ENCODE data around the gene LSM7. TPM values are rescaled to one million over a fixed set of nuclear protein-coding genes. Genes with fewer than 3 reads are reported as not detected.

Gene LSM7
- total RNA-seq, 2 experiments from 2014 or later: 154 to 162 TPM

DNA sequence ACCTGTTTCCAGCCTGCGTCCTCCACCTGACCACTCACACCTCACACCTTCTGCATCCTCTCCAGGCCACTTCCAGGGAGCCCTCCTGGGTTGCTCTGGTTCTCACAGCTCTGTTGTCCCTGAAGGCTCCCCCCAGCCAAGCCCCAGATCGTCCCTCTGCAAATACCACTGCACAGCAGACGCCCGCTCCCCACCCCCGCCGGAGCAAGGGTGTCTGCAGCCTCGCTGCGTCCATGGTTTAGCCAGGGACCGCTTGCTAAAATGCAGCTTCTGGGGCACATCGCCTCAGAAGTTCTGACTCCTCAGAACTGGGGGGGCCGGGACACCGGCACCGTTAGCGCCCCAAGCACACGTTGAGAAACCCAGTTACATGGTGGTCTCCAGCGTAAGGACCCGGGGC, 21.4 kb downstream of the LSM7 start:
- Mint-ChIP-seq H3K27me3 (peaks cover 51% of the 10 kb centered on the region), H3K4me1 (ENCODE audit: low read depth) (peaks cover 9% of the 10 kb centered on the region)
- CTCF ChIA-PET: interaction anchor here (1.0 kb wide), 1 partner anchor 45 kb away, joined by 3 read pairs; no protein-coding TSS in a partner anchor

GRCh38 chr19:2306281-2306806, 22.0 kb downstream of the LSM7 start:
- H3K9me3 Mint-ChIP-seq: no peaks in the 10 kb centered on the region
- H3K27ac Mint-ChIP-seq: no peak overlapping the region
- H3K36me3 Mint-ChIP-seq (ENCODE audit: low read depth): no peaks in the 10 kb centered on the region
- no peak for TF ChIP-seq CTCF (IDR thresholded peaks at IDR 0.05)
- CTCF ChIA-PET: interaction anchor here (1.0 kb wide), 1 partner anchor 44 kb away, joined by 3 read pairs; no protein-coding TSS in a partner anchor
- intact Hi-C loops (cut with micrococcal nuclease): no loop called here
- POLR2A ChIA-PET: interaction anchor here (1.0 kb wide), 1 partner anchor 21 kb away, joined by 4 read pairs; no protein-coding TSS in a partner anchor
- H3K4me1 Mint-ChIP-seq (ENCODE audit: low read depth): peaks cover 9% of the 10 kb centered on the region
- peaks cover 51% of the 10 kb centered on the region for H3K27me3 Mint-ChIP-seq
- DNase-seq (no peak), ATAC-seq (no peak)
- no peak overlapping the region for H3K4me3 Mint-ChIP-seq

More for the DNA sequence above, 21.4 kb downstream of the LSM7 start:
- Mint-ChIP-seq H3K4me3 (no peak overlapping the region), H3K36me3 (ENCODE audit: low read depth) (no peaks in the 10 kb centered on the region), H3K9me3 (no peaks in the 10 kb centered on the region), H3K27ac (no peak overlapping the region)
- DNase-seq (no peak), ATAC-seq (no peak)
- POLR2A ChIA-PET: no interaction called here
- no peak for TF ChIP-seq CTCF (IDR thresholded peaks at IDR 0.05)
- intact Hi-C loops (cut with micrococcal nuclease): no loop called here

DNA sequence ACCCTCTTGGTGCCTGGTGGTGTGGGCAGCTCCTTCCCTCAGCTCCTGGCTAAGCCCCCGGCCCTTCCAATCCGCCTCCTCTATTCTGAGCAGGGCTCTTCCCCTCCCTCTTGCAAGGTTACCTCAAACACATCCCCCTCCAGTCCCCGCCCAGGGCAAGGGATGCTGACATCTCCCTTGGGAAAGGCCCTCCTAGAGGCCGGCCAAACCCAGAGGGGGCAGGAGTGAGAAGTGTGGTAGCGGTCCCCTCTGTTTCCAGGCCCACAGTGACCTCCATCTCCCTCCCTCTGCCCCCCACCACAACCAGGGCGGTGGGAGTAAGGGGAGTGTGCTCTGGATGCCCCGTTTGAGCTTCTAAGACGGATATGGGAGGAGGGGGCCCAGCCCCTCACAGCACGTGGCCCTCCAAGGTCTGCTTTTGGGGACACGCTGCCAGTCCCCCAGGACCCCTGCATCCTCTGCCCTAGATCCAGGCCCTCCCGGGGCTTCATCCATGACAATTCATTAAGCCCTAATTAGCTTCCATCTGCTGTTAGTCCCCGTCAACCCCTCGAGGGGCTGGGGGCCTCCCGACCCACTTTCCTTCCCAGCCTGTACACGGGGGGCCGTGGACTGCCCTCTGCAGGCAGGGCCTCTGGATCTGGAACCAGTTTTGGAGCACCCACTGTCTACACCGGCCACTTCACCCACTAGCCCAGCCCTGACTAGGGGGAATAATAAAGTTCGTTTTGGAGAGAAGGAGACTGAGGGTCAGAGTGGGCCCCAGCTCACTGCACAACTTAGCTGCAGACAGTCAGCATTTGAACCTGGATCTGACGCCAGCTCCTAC, 22.7 kb downstream of the LSM7 start:
- H3K4me3 Mint-ChIP-seq: no peak overlapping the region

GRCh38 chr19:2303211-2303798, 25.1 kb downstream of the LSM7 start:
- intact Hi-C loops (cut with micrococcal nuclease): no loop called here
- POLR2A ChIA-PET: interaction anchor here (1.4 kb wide), 1 partner anchor 19 kb away, joined by 7 read pairs; no protein-coding TSS in a partner anchor
- ATAC-seq: peak; percentile 8
- peaks cover 32% of the 10 kb centered on the region for H3K27me3 Mint-ChIP-seq
- no peak overlapping the region for H3K27ac Mint-ChIP-seq
- CTCF ChIA-PET: interaction anchor here (1.1 kb wide), 1 partner anchor 84 kb away, joined by 3 read pairs; no protein-coding TSS in a partner anchor
- no peak for DNase-seq
- H3K4me3 Mint-ChIP-seq: no peak overlapping the region
- TF ChIP-seq CTCF (IDR thresholded peaks at IDR 0.05): no peak
- peaks cover 7% of the 10 kb centered on the region for H3K4me1 Mint-ChIP-seq (ENCODE audit: low read depth)
- no peaks in the 10 kb centered on the region for H3K36me3 Mint-ChIP-seq (ENCODE audit: low read depth)
- no peaks in the 10 kb centered on the region for H3K9me3 Mint-ChIP-seq

More for the DNA sequence above, 22.7 kb downstream of the LSM7 start:
- H3K9me3 Mint-ChIP-seq: no peaks in the 10 kb centered on the region
- intact Hi-C loops (cut with micrococcal nuclease): no loop called here
- no peak for TF ChIP-seq CTCF (IDR thresholded peaks at IDR 0.05)
- no peak overlapping the region for H3K27ac Mint-ChIP-seq
- CTCF ChIA-PET: no interaction called here
- ATAC-seq: no peak
- H3K36me3 Mint-ChIP-seq (ENCODE audit: low read depth): no peaks in the 10 kb centered on the region
- peaks cover 51% of the 10 kb centered on the region for H3K27me3 Mint-ChIP-seq
- H3K4me1 Mint-ChIP-seq (ENCODE audit: low read depth): peaks cover 9% of the 10 kb centered on the region
- POLR2A ChIA-PET: interaction anchor here (1.0 kb wide), 2 partner anchors 22 to 28 kb away, joined by 4 to 8 read pairs; no protein-coding TSS in a partner anchor
- no peak for DNase-seq

Data from activated CD8-positive, alpha-beta T cell treated with anti-CD3 and anti-CD28 coated beads for 36 hours (primary cell).